ENCODE measurements around the gene SOX1. TPM values are rescaled to one million over a fixed set of nuclear protein-coding genes. Genes with fewer than 3 reads are reported as not detected.
A peak's percentile ranks its signal among the peaks of the same experiment; 100 is the strongest.

Gene SOX1
- not detected for total RNA-seq

DNA sequence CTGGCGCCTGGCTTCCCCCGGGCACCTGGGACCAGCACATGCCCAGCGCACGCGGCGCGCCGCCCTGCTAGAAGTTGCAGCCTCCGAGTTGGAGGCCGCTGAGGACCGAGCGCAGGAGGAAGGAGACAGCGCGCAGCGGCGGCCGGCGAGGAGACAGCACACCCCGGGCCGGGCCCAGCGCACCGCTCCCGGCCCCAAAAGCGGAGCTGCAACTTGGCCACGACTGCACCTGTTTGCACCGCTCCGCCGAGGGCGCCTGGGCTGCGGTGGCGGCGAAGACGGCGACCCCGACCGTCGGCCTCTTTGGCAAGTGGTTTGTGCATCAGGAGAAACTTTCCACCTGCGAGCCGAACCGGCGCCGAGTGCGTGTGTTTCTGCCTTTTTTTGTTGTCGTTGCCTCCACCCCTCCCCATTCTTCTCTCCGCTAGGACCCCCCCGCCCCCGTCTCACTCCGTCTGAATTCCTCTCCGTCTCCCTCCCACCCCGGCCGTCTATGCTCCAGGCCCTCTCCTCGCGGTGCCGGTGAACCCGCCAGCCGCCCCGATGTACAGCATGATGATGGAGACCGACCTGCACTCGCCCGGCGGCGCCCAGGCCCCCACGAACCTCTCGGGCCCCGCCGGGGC is at the start of gene SOX1:
Gene SOX1, plus strand, starts transcription at position 34 of the 626 bp plus-strand sequence. Its CDS starts 510 bp downstream, at position 544.
- Mint-ChIP-seq H3K27me3 (peaks cover 66% of the 10 kb centered on the region), H3K9me3 (peaks cover 8% of the 10 kb centered on the region), H3K36me3 (ENCODE audit: low read depth) (peaks cover 12% of the 10 kb centered on the region), H3K27ac (no peak within 1 kb of the TSS), H3K4me1 (ENCODE audit: low read depth) (peaks cover 10% of the 10 kb centered on the region), H3K4me3 (peak within 1 kb of the TSS; percentile 45)
- ChIA-PET CTCF (no interaction called here), POLR2A (interaction anchor here (1.0 kb wide), 1 partner anchor 10 kb away, joined by 3 read pairs; no protein-coding TSS in a partner anchor)
- ATAC-seq (peak; percentile 9), DNase-seq (no peak)
- intact Hi-C loops (cut with micrococcal nuclease) = loop anchor here (5.0 kb wide), 1 partner anchor 35 kb away; no protein-coding TSS in a partner anchor
- TF ChIP-seq, protein P1, sequence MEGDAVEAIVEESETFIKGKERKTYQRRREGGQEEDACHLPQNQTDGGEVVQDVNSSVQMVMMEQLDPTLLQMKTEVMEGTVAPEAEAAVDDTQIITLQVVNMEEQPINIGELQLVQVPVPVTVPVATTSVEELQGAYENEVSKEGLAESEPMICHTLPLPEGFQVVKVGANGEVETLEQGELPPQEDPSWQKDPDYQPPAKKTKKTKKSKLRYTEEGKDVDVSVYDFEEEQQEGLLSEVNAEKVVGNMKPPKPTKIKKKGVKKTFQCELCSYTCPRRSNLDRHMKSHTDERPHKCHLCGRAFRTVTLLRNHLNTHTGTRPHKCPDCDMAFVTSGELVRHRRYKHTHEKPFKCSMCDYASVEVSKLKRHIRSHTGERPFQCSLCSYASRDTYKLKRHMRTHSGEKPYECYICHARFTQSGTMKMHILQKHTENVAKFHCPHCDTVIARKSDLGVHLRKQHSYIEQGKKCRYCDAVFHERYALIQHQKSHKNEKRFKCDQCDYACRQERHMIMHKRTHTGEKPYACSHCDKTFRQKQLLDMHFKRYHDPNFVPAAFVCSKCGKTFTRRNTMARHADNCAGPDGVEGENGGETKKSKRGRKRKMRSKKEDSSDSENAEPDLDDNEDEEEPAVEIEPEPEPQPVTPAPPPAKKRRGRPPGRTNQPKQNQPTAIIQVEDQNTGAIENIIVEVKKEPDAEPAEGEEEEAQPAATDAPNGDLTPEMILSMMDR (IDR thresholded peaks at IDR 0.05) = no peak

- no peak for DNase-seq
- H3K4me3 Mint-ChIP-seq = no peak overlapping the region
- intact Hi-C loops (cut with micrococcal nuclease) = no loop called here
- no peaks in the 10 kb centered on the region for H3K36me3 Mint-ChIP-seq (ENCODE audit: low read depth)
- no peak overlapping the region for H3K27ac Mint-ChIP-seq
- no peak for ATAC-seq
- TF ChIP-seq, protein P1 (IDR thresholded peaks at IDR 0.05) = no peak
- peaks cover 1% of the 10 kb centered on the region for H3K9me3 Mint-ChIP-seq
- H3K4me1 Mint-ChIP-seq (ENCODE audit: low read depth) = no peaks in the 10 kb centered on the region
- ChIA-PET POLR2A (interaction anchor here (1.3 kb wide), 1 partner anchor 79 kb away, joined by 3 read pairs; no protein-coding TSS in a partner anchor), CTCF (no interaction called here)
- H3K27me3 Mint-ChIP-seq = peaks cover 3% of the 10 kb centered on the region
Measured at GRCh38 chr13:112024577-112024976, 42.4 kb upstream of the SOX1 start.

GRCh38 chr13:112027250-112027649 is 39.7 kb upstream of the SOX1 start:
- H3K27ac Mint-ChIP-seq = no peak overlapping the region
- no peaks in the 10 kb centered on the region for H3K4me1 Mint-ChIP-seq (ENCODE audit: low read depth)
- ATAC-seq = no peak
- intact Hi-C loops (cut with micrococcal nuclease) = no loop called here
- ChIA-PET CTCF (no interaction called here), POLR2A (no interaction called here)
- no peaks in the 10 kb centered on the region for H3K9me3 Mint-ChIP-seq
- TF ChIP-seq, protein P1 (IDR thresholded peaks at IDR 0.05) = no peak
- peaks cover 2% of the 10 kb centered on the region for H3K27me3 Mint-ChIP-seq
- no peaks in the 10 kb centered on the region for H3K36me3 Mint-ChIP-seq (ENCODE audit: low read depth)
- DNase-seq = no peak
- no peak overlapping the region for H3K4me3 Mint-ChIP-seq

DNA sequence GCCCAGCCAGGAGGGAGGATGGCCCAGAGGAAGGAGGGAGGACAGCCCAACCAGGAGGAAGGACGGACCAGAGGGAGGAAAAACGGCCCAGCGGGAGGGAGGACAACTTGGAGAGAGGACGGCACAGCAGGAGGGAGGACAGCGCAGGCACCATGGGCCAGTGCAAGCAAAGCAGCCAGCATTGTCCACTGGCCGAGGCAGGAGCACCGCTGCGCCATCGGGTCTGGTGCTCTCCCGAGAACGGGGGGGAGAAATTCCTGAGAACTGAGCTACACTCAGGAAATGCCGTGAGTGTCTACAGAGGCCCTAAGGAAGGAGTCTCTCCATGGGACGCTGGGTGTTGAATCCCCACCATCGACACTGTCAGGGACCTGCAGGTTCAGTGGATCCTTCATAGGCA is 38.5 kb upstream of the SOX1 start:
- TF ChIP-seq, protein P1 (IDR thresholded peaks at IDR 0.05) = no peak
- H3K27ac Mint-ChIP-seq = no peak overlapping the region
- intact Hi-C loops (cut with micrococcal nuclease) = no loop called here
- POLR2A ChIA-PET = no interaction called here
- H3K27me3 Mint-ChIP-seq = peaks cover 2% of the 10 kb centered on the region
- no peaks in the 10 kb centered on the region for H3K36me3 Mint-ChIP-seq (ENCODE audit: low read depth)
- no peaks in the 10 kb centered on the region for H3K9me3 Mint-ChIP-seq
- H3K4me1 Mint-ChIP-seq (ENCODE audit: low read depth) = no peaks in the 10 kb centered on the region
- ATAC-seq = no peak
- DNase-seq = no peak
- CTCF ChIA-PET = no interaction called here
- H3K4me3 Mint-ChIP-seq = no peak overlapping the region

DNA sequence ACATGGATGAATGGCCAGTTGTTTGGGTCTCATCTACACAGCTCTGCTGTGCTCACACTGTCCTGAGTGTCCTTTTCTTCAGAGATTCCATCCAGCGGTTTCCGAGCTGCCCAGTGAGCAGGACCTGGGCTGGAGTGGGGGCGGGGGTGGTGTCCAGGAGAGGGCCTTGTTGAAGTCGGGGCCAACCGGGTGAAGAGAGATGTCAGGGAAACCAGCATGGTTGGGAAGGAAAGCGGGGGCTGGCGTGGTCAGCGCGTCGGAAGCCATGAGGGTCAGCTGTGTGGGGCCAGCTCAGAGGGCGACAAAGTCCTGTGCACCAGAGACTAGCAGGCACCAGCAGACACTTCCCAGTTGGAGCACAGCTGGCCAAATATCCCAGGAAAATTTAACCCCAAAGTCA is 37.8 kb upstream of the SOX1 start:
- TF ChIP-seq, protein P1 (IDR thresholded peaks at IDR 0.05) = no peak
- no peaks in the 10 kb centered on the region for H3K4me1 Mint-ChIP-seq (ENCODE audit: low read depth)
- DNase-seq (no peak), ATAC-seq (no peak)
- CTCF ChIA-PET = no interaction called here
- intact Hi-C loops (cut with micrococcal nuclease) = no loop called here
- no peak overlapping the region for H3K4me3 Mint-ChIP-seq
- no peak overlapping the region for H3K27ac Mint-ChIP-seq
- H3K36me3 Mint-ChIP-seq (ENCODE audit: low read depth) = no peaks in the 10 kb centered on the region
- no peaks in the 10 kb centered on the region for H3K9me3 Mint-ChIP-seq
- H3K27me3 Mint-ChIP-seq = peaks cover 2% of the 10 kb centered on the region
- POLR2A ChIA-PET = no interaction called here
